ENCODE measurements around the gene EFCAB8. TPM values are rescaled to one million over a fixed set of nuclear protein-coding genes. Genes with fewer than 3 reads are reported as not detected.

The EFCAB8 gene
- total RNA-seq, 2 donors from 2014 or later = 0.52 to 0.70 TPM

- DNase-seq (ENCODE audit: low spot score in 2 of 2) (no peak), ATAC-seq (no peak)
- H3K9me3 Mint-ChIP-seq = peaks cover 7 to 11% of the 10 kb centered on the region in 2 donors
- H3K36me3 Mint-ChIP-seq = peaks cover 5 to 24% of the 10 kb centered on the region in 2 donors
- H3K27ac Mint-ChIP-seq = peak overlapping the region in 1 of 2 donors; percentile 29
Measured at GRCh38 chr20:32976746-32977145, 118.0 kb downstream of the EFCAB8 start.

DNA sequence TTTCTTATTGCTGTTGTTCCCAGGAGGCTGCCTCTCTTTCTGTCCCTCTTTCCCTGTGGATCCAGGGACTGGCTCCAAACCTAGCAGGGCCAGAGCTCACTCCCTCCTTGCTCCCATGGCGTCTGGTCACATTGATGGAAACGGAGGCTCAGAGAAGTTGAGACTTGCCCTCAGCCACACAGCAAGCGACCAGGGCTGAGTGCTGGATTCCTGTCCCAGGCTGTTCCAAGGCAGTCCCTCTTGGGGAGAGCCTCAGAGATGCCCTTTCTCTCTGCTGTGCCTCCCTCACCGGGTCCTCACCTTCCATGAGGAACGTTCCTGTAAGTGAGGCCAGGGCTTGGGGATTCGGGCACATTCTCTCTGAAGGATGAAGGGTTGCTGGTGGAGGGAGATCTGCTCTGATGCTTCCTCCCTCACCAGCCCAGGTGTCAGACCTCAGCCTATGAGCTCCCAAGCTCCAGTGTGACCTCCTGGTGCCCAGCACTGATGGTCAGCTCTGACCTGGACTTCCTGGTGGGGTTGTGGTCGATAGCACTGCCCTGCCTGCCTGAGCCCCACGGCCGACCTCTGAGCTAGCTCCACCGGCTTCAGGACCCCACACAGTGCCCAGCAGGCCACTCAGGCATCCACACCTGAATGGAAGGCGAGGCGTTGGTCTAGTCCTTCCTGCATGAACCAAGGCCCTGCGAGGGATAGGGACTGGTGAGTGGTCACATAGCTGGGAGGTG lies 118.7 kb downstream of the EFCAB8 start:
- DNase-seq (ENCODE audit: low spot score in 2 of 2) = peak in 1 of 2 donors; percentile 49
- no peak for ATAC-seq
- no peak overlapping the region for H3K27ac Mint-ChIP-seq
- H3K36me3 Mint-ChIP-seq = peaks cover 5 to 24% of the 10 kb centered on the region in 2 donors
- peaks cover 7 to 11% of the 10 kb centered on the region in 2 donors for H3K9me3 Mint-ChIP-seq

DNA sequence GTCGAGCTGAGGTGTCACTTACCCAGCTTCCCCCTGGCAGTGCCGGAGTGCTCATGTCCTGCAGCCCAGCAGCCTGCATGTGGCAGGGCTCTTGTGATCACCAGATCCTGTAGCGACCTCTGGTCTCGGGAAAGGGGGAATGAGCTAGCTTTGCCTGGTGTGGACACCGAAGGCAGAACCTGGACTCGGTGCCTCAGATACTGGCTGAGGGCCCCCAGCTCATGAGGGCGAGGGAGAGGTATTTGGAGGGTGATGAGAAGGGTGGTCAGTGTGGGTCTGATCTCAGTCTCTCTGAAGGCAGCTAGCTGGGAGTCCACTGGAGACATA lies 119.2 kb downstream of the EFCAB8 start:
- H3K36me3 Mint-ChIP-seq = peaks cover 5 to 24% of the 10 kb centered on the region in 2 donors
- no peak overlapping the region for H3K27ac Mint-ChIP-seq
- ATAC-seq = no peak
- H3K9me3 Mint-ChIP-seq = peaks cover 7 to 11% of the 10 kb centered on the region in 2 donors
- DNase-seq (ENCODE audit: low spot score in 2 of 2) = no peak

DNA sequence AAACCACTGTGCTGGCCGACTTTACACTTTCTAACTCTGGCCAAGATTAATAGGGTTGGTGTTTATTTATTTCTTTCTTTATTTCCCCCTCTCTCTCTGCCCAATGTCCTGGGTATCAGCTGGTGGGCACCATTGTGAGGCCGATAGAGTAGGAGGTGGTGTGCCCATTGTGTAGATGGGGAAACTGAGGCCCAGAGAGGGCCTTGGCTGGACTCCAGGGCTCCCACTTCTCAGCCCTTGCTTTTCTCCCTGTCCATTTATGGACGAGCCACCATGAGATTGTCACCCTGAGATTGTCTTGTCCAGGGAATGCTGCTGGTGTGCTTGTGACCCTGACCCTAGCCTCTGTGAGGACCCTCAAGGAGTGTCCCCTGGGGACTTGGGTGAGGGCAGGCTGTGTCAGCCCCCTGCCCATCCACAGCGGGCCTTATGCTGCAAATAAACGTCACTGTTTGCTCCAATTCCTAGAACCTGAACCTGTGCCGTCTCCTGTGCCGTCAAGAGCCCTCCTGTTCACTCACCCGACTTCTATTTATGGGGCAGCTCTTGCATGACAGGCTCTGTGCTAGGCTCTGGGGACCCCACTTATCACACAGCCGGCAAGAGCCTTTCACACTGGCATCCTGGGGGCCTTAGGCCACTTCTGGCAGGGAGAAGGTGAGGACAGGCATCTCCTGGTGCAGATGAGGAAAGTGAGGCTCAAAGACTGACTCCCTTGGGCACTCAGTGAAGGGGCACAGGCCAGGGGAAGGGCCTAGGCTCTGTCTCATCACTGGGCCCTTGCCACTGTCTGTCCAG lies 120.7 kb downstream of the EFCAB8 start:
- ATAC-seq (no peak), DNase-seq (ENCODE audit: low spot score in 2 of 2) (peak in 1 of 2 donors; percentile 43)
- Mint-ChIP-seq H3K9me3 (peaks cover 7 to 11% of the 10 kb centered on the region in 2 donors), H3K36me3 (peaks cover 5 to 24% of the 10 kb centered on the region in 2 donors), H3K27ac (peak overlapping the region in 1 of 2 donors; percentile 58)

DNA sequence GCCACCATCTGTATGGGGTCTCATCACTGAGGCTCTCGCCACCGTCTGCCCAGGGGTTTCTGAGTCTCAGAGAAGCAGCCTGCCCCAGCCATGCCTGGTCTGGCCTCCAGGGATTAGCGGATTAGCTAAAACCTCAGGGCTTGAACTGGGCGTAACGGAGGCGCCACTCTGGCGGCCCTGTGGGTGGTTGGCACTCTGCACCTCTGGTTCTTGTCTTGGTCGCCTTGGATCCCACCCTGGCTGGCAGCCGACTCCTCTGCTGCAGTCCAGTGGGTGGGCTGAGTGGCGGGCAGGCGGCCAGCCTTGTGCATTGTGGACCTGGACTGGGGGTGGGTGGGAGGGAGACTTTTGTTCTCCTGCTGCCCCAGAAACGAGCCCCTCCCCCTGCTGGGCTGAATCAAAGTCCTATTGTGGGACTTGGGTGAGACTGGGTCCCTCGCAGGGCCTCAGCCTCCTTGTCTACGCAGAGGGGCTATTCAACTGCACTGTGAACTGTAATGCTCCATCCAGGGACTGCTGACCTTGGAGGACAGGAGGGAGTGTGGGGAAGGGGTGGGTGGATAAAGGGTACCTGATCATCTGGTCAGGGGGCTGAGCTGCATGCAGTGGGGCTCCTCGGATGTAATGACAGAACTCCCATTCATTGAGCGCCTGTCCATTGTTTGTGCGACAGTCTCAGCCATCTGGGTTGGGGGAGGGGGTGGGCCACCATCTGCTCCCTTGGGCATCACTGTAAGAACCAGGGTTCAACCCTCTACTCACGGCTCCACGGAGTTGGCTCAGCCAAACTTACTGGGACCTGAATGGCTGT lies 121.6 kb downstream of the EFCAB8 start:
- Mint-ChIP-seq H3K9me3 (peaks cover 4 to 10% of the 10 kb centered on the region in 2 donors), H3K27ac (peak overlapping the region in 1 of 2 donors; percentile 11), H3K36me3 (peaks cover 5 to 17% of the 10 kb centered on the region in 2 donors)
- ATAC-seq = no peak
- no peak for DNase-seq (ENCODE audit: low spot score in 2 of 2)

DNA sequence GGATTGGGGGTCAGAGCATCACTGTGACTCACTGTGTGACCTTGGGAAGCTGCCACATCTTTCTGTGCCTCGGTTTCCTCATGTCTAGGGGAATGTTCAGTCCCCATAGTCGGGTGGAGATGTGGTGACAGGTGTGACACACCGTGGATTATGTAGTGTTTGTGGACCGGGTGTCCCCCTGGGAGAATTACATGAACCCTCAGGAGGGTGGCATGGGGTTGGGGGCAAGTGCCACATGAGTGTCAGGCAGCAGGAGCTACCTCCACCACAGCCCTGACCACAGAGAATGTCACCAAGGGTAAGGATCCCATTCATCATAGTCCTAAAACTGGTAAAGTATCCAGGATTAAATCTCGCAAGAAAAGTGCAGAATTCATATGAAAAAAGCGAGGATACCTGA lies 122.3 kb downstream of the EFCAB8 start:
- DNase-seq (ENCODE audit: low spot score in 2 of 2) = no peak
- Mint-ChIP-seq H3K36me3 (peaks cover 5 to 11% of the 10 kb centered on the region in 2 donors), H3K27ac (peak overlapping the region in 1 of 2 donors; percentile 11), H3K9me3 (peaks cover 4 to 7% of the 10 kb centered on the region in 2 donors)
- ATAC-seq = no peak

DNA sequence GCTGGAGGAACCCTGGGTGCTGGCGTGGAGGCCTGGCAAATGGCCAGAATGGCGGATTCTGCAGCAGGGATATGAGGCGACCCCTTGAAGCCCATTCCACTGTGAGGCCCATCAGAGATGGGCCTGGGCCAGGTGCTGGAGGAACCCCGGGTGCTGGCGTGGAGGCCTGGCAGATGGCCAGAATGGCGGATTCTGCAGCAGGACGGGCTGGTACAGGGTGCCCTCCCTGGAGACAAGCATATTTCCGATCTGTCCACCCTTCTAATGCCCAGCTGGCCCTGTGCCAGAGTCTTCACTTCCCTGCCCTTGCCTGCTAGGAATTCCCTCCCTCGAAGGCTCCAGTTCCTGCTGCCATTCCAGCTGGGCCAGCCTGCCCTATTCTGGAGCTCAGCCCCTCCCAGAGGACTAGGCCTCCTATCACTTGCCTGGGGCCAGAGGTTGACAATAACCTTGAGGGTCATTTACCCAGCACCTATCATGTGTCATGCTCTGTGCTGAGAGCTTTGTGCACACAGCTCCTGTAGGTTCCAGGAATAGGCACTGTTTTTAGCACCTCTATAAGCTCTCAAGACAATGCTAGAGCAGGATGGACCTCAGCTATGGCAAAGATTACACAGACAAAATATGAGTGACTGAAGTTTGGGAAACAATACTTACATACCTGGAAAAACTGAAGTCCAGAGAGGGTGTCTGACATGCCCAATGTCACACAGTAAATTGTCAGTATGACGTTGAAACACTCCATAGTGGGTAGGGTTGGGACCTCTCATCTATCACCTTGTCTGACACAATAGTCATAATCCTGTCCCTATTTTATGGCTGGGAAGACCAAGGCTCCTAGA lies 124.1 kb downstream of the EFCAB8 start:
- Mint-ChIP-seq H3K36me3 (no peaks in the 10 kb centered on the region), H3K27ac (peak overlapping the region in 1 of 2 donors; percentile 77), H3K9me3 (no peaks in the 10 kb centered on the region)
- no peak for DNase-seq (ENCODE audit: low spot score in 2 of 2)
- no peak for ATAC-seq

DNA sequence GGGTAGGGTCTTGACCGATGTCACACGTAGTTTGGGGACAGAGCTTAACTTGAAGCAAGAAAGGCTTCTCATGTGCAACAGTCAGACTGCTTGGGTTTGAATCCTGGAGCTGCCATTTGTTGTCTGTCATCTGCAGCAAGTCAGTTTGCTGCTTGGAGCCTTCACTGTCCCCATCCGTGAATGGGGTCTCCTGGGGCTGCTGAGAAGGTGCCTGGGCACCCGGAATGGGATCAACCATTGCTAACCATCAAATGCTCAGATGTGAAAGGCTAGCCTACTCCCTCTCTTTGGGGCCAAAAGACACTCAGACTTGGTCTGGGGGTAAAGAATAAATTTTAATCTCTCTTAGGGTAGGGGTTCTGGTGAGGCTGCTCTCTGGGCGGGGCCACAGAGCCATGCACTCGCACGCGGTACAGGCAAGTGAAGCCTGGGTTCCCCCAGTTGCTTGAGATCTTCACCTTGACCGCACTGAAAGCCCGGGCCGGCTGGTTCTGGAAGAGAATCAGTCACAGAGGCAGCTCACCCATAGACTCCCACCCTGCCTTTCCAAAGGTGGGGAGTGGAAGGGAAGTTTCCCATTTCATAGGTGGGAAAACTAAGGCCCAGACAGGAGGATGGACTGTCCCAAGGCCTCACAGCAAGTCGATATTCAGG lies 124.9 kb downstream of the EFCAB8 start:
- DNase-seq (ENCODE audit: low spot score in 2 of 2) = no peak
- ATAC-seq = no peak
- Mint-ChIP-seq H3K27ac (no peak overlapping the region), H3K36me3 (no peaks in the 10 kb centered on the region), H3K9me3 (no peaks in the 10 kb centered on the region)

DNA sequence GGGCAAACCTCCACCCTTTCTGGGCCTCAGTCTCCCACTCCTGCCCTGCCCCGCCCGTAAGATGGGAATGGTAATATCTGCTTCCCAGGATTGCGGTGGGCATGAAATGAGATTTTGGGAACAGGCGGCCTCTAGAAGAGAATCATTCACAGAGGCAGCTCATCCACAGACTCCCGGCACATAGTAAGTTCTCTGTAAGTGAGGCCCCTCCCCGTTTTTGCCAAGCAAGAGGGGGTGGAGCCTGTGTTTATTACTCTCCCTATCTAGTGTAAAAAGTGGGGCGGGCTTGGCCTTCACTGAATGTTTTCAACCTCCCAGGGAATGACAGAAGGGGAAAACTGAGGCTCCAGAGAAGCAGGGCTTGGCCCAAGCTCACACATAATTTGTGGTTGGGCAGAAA lies 125.5 kb downstream of the EFCAB8 start:
- Mint-ChIP-seq H3K9me3 (no peaks in the 10 kb centered on the region), H3K27ac (peak overlapping the region in 1 of 2 donors; percentile 30), H3K36me3 (no peaks in the 10 kb centered on the region)
- DNase-seq (ENCODE audit: low spot score in 2 of 2) (no peak), ATAC-seq (no peak)

DNA sequence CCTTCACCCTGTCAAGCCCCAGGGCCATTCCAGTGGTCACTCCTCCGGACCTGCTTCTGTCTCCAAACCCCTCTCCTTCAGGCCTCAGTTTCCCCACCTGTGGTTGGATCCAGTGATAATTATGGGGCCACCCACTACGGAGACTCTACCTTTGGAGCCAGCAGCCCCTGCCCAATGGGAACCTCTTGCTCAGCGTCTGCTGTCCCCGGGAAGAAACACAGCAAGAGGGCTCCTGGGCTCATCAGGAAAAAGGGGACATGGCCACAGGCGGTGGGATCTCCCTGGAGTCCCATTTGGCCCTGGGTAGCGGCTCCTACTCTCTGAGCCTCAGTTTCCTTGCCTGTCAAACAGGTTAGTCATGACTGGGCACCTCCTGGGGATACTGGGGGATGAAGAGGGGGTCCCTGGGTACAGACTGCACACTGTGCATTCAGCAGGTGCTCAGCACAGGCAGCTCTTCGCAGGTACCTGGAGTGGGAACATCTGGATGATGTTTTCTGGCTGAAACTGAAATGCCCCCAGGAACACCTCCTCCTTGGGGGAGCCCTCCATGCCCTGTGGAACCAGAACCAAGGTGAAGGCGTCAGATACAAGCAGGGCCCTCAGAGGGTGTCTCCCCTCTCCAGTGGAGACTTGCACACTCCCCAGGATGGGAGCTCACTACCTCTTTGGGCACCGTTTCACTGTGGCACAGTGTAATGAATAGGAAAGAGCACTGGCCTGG lies 126.1 kb downstream of the EFCAB8 start:
- ATAC-seq (no peak), DNase-seq (ENCODE audit: low spot score in 2 of 2) (no peak)
- Mint-ChIP-seq H3K27ac (peak overlapping the region in 1 of 2 donors; percentile 30), H3K9me3 (no peaks in the 10 kb centered on the region), H3K36me3 (no peaks in the 10 kb centered on the region)

DNA sequence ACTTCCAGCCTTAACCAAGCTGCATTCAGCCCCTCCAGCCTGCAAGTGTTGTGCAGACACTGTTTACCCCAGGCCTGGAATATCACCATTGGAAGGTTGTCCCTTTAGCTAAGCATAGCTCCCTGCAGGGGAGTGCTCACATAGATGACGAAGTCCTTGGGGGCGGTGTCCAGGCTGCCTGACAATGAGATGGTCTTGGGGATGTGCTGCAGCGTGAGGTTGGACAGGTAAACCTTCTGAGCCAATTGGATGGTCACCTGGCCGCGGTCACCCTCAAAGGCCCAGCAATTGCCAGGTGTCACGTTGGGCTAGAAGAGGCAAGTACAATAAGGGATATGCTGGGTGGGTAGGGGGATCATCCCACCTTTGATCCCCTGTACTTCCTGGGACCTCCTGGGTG lies 126.9 kb downstream of the EFCAB8 start:
- Mint-ChIP-seq H3K9me3 (no peaks in the 10 kb centered on the region), H3K36me3 (no peaks in the 10 kb centered on the region), H3K27ac (no peak overlapping the region)
- ATAC-seq (no peak), DNase-seq (ENCODE audit: low spot score in 2 of 2) (no peak)

GRCh38 chr20:32986331-32986966 lies 127.7 kb downstream of the EFCAB8 start:
- H3K27ac Mint-ChIP-seq = peak overlapping the region in 1 of 2 donors; percentile 1
- H3K9me3 Mint-ChIP-seq = no peaks in the 10 kb centered on the region
- ATAC-seq (no peak), DNase-seq (ENCODE audit: low spot score in 2 of 2) (no peak)
- no peaks in the 10 kb centered on the region for H3K36me3 Mint-ChIP-seq

- DNase-seq (ENCODE audit: low spot score in 2 of 2) (no peak), ATAC-seq (no peak)
- Mint-ChIP-seq H3K36me3 (no peaks in the 10 kb centered on the region), H3K9me3 (no peaks in the 10 kb centered on the region), H3K27ac (no peak overlapping the region)
Measured at GRCh38 chr20:32987044-32987825, 128.5 kb downstream of the EFCAB8 start.

- H3K27ac Mint-ChIP-seq = no peak overlapping the region
- no peaks in the 10 kb centered on the region for H3K9me3 Mint-ChIP-seq
Measured at GRCh38 chr20:32988008-32988407, 129.3 kb downstream of the EFCAB8 start.

More at GRCh38 chr20:32988008-32988407, 129.3 kb downstream of the EFCAB8 start:
- no peaks in the 10 kb centered on the region for H3K36me3 Mint-ChIP-seq
- DNase-seq (ENCODE audit: low spot score in 2 of 2) (no peak), ATAC-seq (no peak)

All from activated naive CD4-positive, alpha-beta T cell treated with anti-CD3 and anti-CD28 coated beads, Interleukin-2, amount 50 U/mL, for 72 hours (primary cell).